Lung (tissue), 12 donors: ENCODE results near the gene NUDT16L1. TPM values are rescaled to one million over a fixed set of nuclear protein-coding genes. Genes with fewer than 3 reads are reported as not detected.

Experiments
- ATAC-seq: fragments of 200-7000 bp; cut with Tn5 transposase; one replicate; pipeline ENCODE4 v1.9.1; 2020; ENCODE audit warnings: moderate number of reproducible peaks; ENCODE audit not compliant: insufficient read depth, low FRiP score
- DNase-seq, 3 donors: peaks; one replicate each; pipeline ENCODE4 v3.0.0-alpha.2; 2013 to 2017
- H3K27ac ChIP-seq, 2 donors: one replicate each; pipeline ENCODE4 v1.5.1; 2013; ENCODE audit warnings: mild to moderate bottlenecking in 2 of 2, moderate library complexity in 2 of 2, control low read depth in 1 of 2, inconsistent platforms in 1 of 2, low read depth in 1 of 2, low read length in 1 of 2
- H3K27me3 ChIP-seq, 3 donors: one replicate each; pipeline ENCODE4 v1.5.1; 2013; ENCODE audit warnings: low read length in 2 of 3; ENCODE audit not compliant: control insufficient read depth in 3 of 3, insufficient read depth in 3 of 3
- H3K36me3 ChIP-seq, 4 donors: one replicate each; pipeline ENCODE4 v1.5.1; 2013; ENCODE audit warnings: low read length in 4 of 4, mild to moderate bottlenecking in 1 of 4, moderate library complexity in 1 of 4; ENCODE audit not compliant: control insufficient read depth in 4 of 4, insufficient read depth in 4 of 4
- H3K4me1 ChIP-seq, 5 donors: one replicate each; pipeline ENCODE4 v1.5.1; 2013; ENCODE audit warnings: low read length in 5 of 5, mild to moderate bottlenecking in 2 of 5, moderate library complexity in 1 of 5; ENCODE audit not compliant: control insufficient read depth in 5 of 5, insufficient read depth in 5 of 5
- H3K4me3 ChIP-seq: one replicate; pipeline ENCODE4 v1.5.1; 2013; ENCODE audit warnings: mild to moderate bottlenecking, control low read depth, moderate library complexity
- H3K9ac ChIP-seq, 2 donors: one replicate each; pipeline ENCODE4 v1.5.1; 2013; ENCODE audit warnings: low read length in 2 of 2, control low read depth in 1 of 2; ENCODE audit not compliant: insufficient read depth in 1 of 2
- H3K9me3 ChIP-seq, 4 donors: one replicate each; pipeline ENCODE4 v1.5.1; 2013; ENCODE audit warnings: low read length in 3 of 4, mild to moderate bottlenecking in 1 of 4, moderate library complexity in 1 of 4; ENCODE audit not compliant: control insufficient read depth in 4 of 4, insufficient read depth in 3 of 4
- CTCF ChIP-seq: IDR thresholded peaks from 2 replicates; pipeline ENCODE4 v1.5.1; 2012; ENCODE audit warnings: mild to moderate bottlenecking; ENCODE audit errors: control extremely low read depth, extremely low read depth
- WGBS, 2 donors: extraction: QIAGEN DNeasy Blood & Tissue Kit; methylation state at CpG; one replicate each; pipeline ENCODE4 v1.1.7; 2013; 5-methylcytosine and 5-hydroxymethylcytosine counted together
- polyA plus RNA-seq, 2 donors: library from polyadenylated mRNA; stranded (reverse); fragments of 200-250 nt; gene quantifications; one replicate each; pipeline ENCODE4 v1.2.1, GENCODE V29; 2013
- total RNA-seq, 2 donors: library from RNA; depleted of rRNA in 1 of 2; stranded (reverse); fragments of >200 nt in 1 of 2; gene quantifications; one replicate each; pipeline ENCODE4 v1.2.1, GENCODE V29; 2014 to 2021
- donor health status: control.
- donor health status: control.
- donor health status: Bipolar disorder and iron deficiency.
- donor health status: healthy.
- donor health status: DM: yes; HTN: yes; CAD: no.

Gene NUDT16L1
- total and polyA plus RNA-seq, 4 donors: 27.8 to 41.3 (median 32.3) TPM

- no peak for ATAC-seq
- H3K4me3 ChIP-seq: no peak overlapping the region
- H3K27me3 ChIP-seq: no peaks in the 10 kb centered on the region
- TF ChIP-seq CTCF: no peak
- 37 to 47% methylated on average over 11 of the region's 11 CpGs for WGBS, 2 donors
- H3K4me1 ChIP-seq: peaks cover 0 to 20% (median 0%) of the 10 kb centered on the region in 5 donors
- no peak overlapping the region for H3K9ac ChIP-seq
- H3K36me3 ChIP-seq: peaks cover 0 to 46% (median 17%) of the 10 kb centered on the region in 4 donors
- H3K27ac ChIP-seq: peak overlapping the region in 1 of 2 donors; percentile 83
- no peaks in the 10 kb centered on the region for H3K9me3 ChIP-seq
- no peak for DNase-seq
Measured at GRCh38 chr16:4661661-4662060, 31.7 kb upstream of the NUDT16L1 start.

- Histone ChIP-seq H3K9me3 (no peaks in the 10 kb centered on the region), H3K9ac (no peak overlapping the region), H3K36me3 (peaks cover 3 to 46% (median 26%) of the 10 kb centered on the region in 4 donors), H3K4me3 (no peak overlapping the region), H3K27me3 (no peaks in the 10 kb centered on the region), H3K27ac (peak overlapping the region in 1 of 2 donors; percentile 17), H3K4me1 (peaks cover 0 to 20% (median 4%) of the 10 kb centered on the region in 5 donors)
- WGBS, 2 donors: 28 to 60% methylated on average over 5 of the region's 5 CpGs
- DNase-seq: no peak
- TF ChIP-seq CTCF: no peak
- ATAC-seq: no peak
Measured at GRCh38 chr16:4663465-4663776, 29.9 kb upstream of the NUDT16L1 start.

- 25 to 54% methylated on average over 25 of the region's 25 CpGs for WGBS, 2 donors
- TF ChIP-seq CTCF: no peak
- ATAC-seq: peak; percentile 14
- Histone ChIP-seq H3K4me1 (peaks cover 0 to 20% (median 4%) of the 10 kb centered on the region in 5 donors), H3K9ac (no peak overlapping the region), H3K36me3 (peaks cover 7 to 44% (median 28%) of the 10 kb centered on the region in 4 donors), H3K9me3 (no peaks in the 10 kb centered on the region), H3K4me3 (no peak overlapping the region), H3K27me3 (no peaks in the 10 kb centered on the region), H3K27ac (peak overlapping the region in 1 of 2 donors; percentile 17)
- peak in 2 of 3 donors; percentile 36 to 58 for DNase-seq
Measured at GRCh38 chr16:4663777-4664465, 29.4 kb upstream of the NUDT16L1 start.
